A549 treated with CORT108297 at 1 μM for 4 hours (cell line): ENCODE measurements around the gene ADGRA1. TPM values are rescaled to one million over a fixed set of nuclear protein-coding genes. Genes with fewer than 3 reads are reported as not detected.

ENCODE experiments used
- total RNA-seq: library from RNA; stranded (reverse); fragments of 200-300 nt; extraction: Qiagen RNA extraction; gene quantifications from 5 replicates; pipeline ENCODE4 v1.2.3, GENCODE V29; 2022

ADGRA1 gene
- total RNA-seq, result 0.05 to 0.16 TPM (median 0.09 TPM) in 4 of 5 replicates, not detected in the other

GRCh38 chr10:133087679-133088178 lies at the start of gene ADGRA1:
Gene ADGRA1, plus strand, starts transcription at chr10:133087924. Its CDS starts 986 bp downstream, at chr10:133088910.

GRCh38 chr10:133159950-133160825 lies 72.5 kb downstream of the ADGRA1 start, which contains the start of gene KNDC1:
Gene KNDC1, plus strand, starts transcription at chr10:133160219. Its CDS starts 249 bp downstream, at chr10:133160468.

Other genes starting within 250 kb of the ADGRA1 start
- gene CFAP46, start 145.4 kb upstream of the ADGRA1 start, total RNA-seq, result 1.0 to 1.9 TPM (median 1.5 TPM) in 5 replicates
- 0.69 to 2.2 TPM (median 2.1 TPM) in 5 replicates for gene KNDC1, start 72.3 kb downstream of the ADGRA1 start, total RNA-seq
- 0.07 to 0.10 TPM in 2 of 5 replicates, not detected in the others for gene UTF1, start 142.3 kb downstream of the ADGRA1 start, total RNA-seq
- not detected in 5 replicates for gene VENTX, start 149.9 kb downstream of the ADGRA1 start, total RNA-seq
- gene ADAM8, start 188.9 kb downstream of the ADGRA1 start, total RNA-seq, result 2.3 to 4.8 TPM (median 3.7 TPM) in 5 replicates
- gene TUBGCP2, start 220.9 kb downstream of the ADGRA1 start, total RNA-seq, result 37.5 to 46.8 TPM (median 45.3 TPM) in 5 replicates
- 57.1 to 78.5 TPM (median 74.2 TPM) in 5 replicates for gene ZNF511, start 221.0 kb downstream of the ADGRA1 start, total RNA-seq
- 0.54 to 1.5 TPM (median 0.81 TPM) in 5 replicates for gene CALY, start 249.0 kb downstream of the ADGRA1 start, total RNA-seq